ENCODE measurements around the gene CBLIF. TPM values are rescaled to one million over a fixed set of nuclear protein-coding genes. Genes with fewer than 3 reads are reported as not detected.

CBLIF gene
- total RNA-seq, 1 experiment from 2014 or later: not detected

DNA sequence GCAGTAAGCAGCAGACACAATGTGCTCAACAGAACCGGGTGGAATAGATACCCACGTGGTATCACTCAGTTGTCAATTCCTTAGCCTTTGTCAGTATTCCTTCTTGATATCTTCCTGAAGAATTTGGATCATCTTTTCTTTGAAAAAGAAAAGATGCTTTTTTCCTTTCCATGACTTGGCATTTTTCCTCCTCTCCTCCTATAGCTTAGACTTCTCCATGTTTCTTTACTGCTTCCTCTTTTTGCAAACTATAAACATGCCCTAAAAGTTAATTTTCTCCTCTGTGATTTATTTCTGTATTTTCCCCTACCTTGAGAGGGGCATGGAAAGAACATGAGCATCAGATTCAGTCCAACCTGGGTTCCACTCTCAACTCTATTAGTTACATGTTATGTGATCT lies 11.7 kb downstream of the CBLIF start:
- CTCF ChIA-PET: no interaction called here
- DNase-seq: no peak
- H3K4me1 Mint-ChIP-seq (ENCODE audit: low read depth, unreplicated experiment): no peaks in the 10 kb centered on the region
- H3K9me3 Mint-ChIP-seq (ENCODE audit: unreplicated experiment): no peaks in the 10 kb centered on the region
- Histone ChIP-seq H3K36me3 (ENCODE audit: control insufficient read depth, insufficient read depth, low read length) (no peaks in the 10 kb centered on the region), H3K9me3 (no peaks in the 10 kb centered on the region), H3K4me3 (ENCODE audit: low read depth, low read length) (no peak overlapping the region), H3K27me3 (replicated peaks; ENCODE audit: control insufficient read depth, insufficient read depth, low read length) (no peaks in the 10 kb centered on the region), H3K4me1 (no peaks in the 10 kb centered on the region; the same call in 1 of the 2 replicates)
- no peak overlapping the region for H3K27ac Mint-ChIP-seq (ENCODE audit: unreplicated experiment)
- POLR2A ChIA-PET: no interaction called here
- no TSS peak for BruUV-seq (replicated peaks)
- no peaks in the 10 kb centered on the region for H3K27me3 Mint-ChIP-seq (ENCODE audit: insufficient read depth, unreplicated experiment)
- H3K4me3 Mint-ChIP-seq (ENCODE audit: unreplicated experiment): no peak overlapping the region
- intact Hi-C loops (cut with micrococcal nuclease; ENCODE audit: unreplicated experiment): no loop called here
- H3K36me3 Mint-ChIP-seq (ENCODE audit: insufficient read depth, unreplicated experiment): no peaks in the 10 kb centered on the region
- TF ChIP-seq, protein P1, sequence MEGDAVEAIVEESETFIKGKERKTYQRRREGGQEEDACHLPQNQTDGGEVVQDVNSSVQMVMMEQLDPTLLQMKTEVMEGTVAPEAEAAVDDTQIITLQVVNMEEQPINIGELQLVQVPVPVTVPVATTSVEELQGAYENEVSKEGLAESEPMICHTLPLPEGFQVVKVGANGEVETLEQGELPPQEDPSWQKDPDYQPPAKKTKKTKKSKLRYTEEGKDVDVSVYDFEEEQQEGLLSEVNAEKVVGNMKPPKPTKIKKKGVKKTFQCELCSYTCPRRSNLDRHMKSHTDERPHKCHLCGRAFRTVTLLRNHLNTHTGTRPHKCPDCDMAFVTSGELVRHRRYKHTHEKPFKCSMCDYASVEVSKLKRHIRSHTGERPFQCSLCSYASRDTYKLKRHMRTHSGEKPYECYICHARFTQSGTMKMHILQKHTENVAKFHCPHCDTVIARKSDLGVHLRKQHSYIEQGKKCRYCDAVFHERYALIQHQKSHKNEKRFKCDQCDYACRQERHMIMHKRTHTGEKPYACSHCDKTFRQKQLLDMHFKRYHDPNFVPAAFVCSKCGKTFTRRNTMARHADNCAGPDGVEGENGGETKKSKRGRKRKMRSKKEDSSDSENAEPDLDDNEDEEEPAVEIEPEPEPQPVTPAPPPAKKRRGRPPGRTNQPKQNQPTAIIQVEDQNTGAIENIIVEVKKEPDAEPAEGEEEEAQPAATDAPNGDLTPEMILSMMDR (IDR thresholded peaks at IDR 0.05; ENCODE audit: insufficient read depth in 1 of 2, low read depth in 1 of 2, low read length in 1 of 2, severe bottlenecking in 1 of 2, unreplicated experiment in 1 of 2): no peak

DNA sequence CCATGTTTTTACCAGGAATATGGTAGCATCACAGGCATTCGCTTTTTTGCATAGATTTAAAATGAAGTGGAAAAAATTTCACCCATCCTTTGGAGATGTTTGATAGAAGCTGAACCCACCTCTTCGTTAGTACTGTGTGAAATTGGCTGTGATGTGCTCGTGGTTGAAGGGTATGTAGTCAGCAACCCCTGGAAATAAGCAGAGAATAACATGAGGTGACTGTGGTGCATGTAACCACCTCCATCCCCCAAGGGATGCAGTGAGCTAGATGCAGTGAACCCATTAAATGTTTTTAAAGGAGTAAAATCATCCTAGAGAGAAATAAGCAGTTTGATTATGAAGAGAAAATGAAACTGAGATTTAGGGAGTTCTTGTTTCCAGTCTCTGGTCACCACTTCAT lies 15.9 kb downstream of the CBLIF start:
- CTCF ChIA-PET: no interaction called here
- H3K27me3 Mint-ChIP-seq (ENCODE audit: insufficient read depth, unreplicated experiment): no peaks in the 10 kb centered on the region

GRCh38 chr11:59822989-59823566 lies 22.2 kb downstream of the CBLIF start:
- Histone ChIP-seq H3K27me3 (replicated peaks; ENCODE audit: control insufficient read depth, insufficient read depth, low read length) (no peaks in the 10 kb centered on the region), H3K4me3 (ENCODE audit: low read depth, low read length) (no peak overlapping the region), H3K4me1 (no peaks in the 10 kb centered on the region), H3K36me3 (ENCODE audit: control insufficient read depth, insufficient read depth, low read length) (no peaks in the 10 kb centered on the region), H3K9me3 (no peaks in the 10 kb centered on the region)
- Mint-ChIP-seq H3K4me1 (ENCODE audit: low read depth, unreplicated experiment) (peaks cover 6% of the 10 kb centered on the region), H3K36me3 (ENCODE audit: insufficient read depth, unreplicated experiment) (no peaks in the 10 kb centered on the region), H3K27me3 (ENCODE audit: insufficient read depth, unreplicated experiment) (no peaks in the 10 kb centered on the region), H3K9me3 (ENCODE audit: unreplicated experiment) (peaks cover 10% of the 10 kb centered on the region), H3K4me3 (ENCODE audit: unreplicated experiment) (no peak overlapping the region), H3K27ac (ENCODE audit: unreplicated experiment) (no peak overlapping the region)
- ChIA-PET CTCF (interaction anchor here (0.6 to 1.0 kb wide), 3 partner anchors 9 to 96 kb away, joined by 3 to 17 read pairs (median 3); partner anchors contain the start of gene MRPL16), POLR2A (no interaction called here)
- TF ChIP-seq, protein P1 (IDR thresholded peaks at IDR 0.05; ENCODE audit: insufficient read depth in 1 of 2, low read depth in 1 of 2, low read length in 1 of 2, severe bottlenecking in 1 of 2, unreplicated experiment in 1 of 2): peak; percentile 69 to 76
- BruUV-seq (replicated peaks): no TSS peak
- intact Hi-C loops (cut with micrococcal nuclease; ENCODE audit: unreplicated experiment): loop anchor here (1.0 to 5.0 kb wide), 5 partner anchors 96 to 444 kb away; no protein-coding TSS in a partner anchor
- peak; percentile 52 to 66 for DNase-seq

More for the DNA sequence above, 15.9 kb downstream of the CBLIF start:
- no peak overlapping the region for H3K27ac Mint-ChIP-seq (ENCODE audit: unreplicated experiment)
- Histone ChIP-seq H3K27me3 (replicated peaks; ENCODE audit: control insufficient read depth, insufficient read depth, low read length) (no peaks in the 10 kb centered on the region), H3K4me1 (no peaks in the 10 kb centered on the region; the same call in 1 of the 2 replicates), H3K36me3 (ENCODE audit: control insufficient read depth, insufficient read depth, low read length) (no peaks in the 10 kb centered on the region), H3K4me3 (ENCODE audit: low read depth, low read length) (no peak overlapping the region), H3K9me3 (no peaks in the 10 kb centered on the region)
- H3K4me3 Mint-ChIP-seq (ENCODE audit: unreplicated experiment): no peak overlapping the region
- no peak for DNase-seq
- TF ChIP-seq, protein P1 (IDR thresholded peaks at IDR 0.05; ENCODE audit: insufficient read depth in 1 of 2, low read depth in 1 of 2, low read length in 1 of 2, severe bottlenecking in 1 of 2, unreplicated experiment in 1 of 2): no peak
- peaks cover 8% of the 10 kb centered on the region for H3K9me3 Mint-ChIP-seq (ENCODE audit: unreplicated experiment)
- POLR2A ChIA-PET: interaction anchor here (0.6 kb wide), 1 partner anchor 160 kb away, joined by 8 read pairs; no protein-coding TSS in a partner anchor
- no peaks in the 10 kb centered on the region for H3K4me1 Mint-ChIP-seq (ENCODE audit: low read depth, unreplicated experiment)
- intact Hi-C loops (cut with micrococcal nuclease; ENCODE audit: unreplicated experiment): no loop called here
- H3K36me3 Mint-ChIP-seq (ENCODE audit: insufficient read depth, unreplicated experiment): no peaks in the 10 kb centered on the region
- no TSS peak for BruUV-seq (replicated peaks)

All from Caco-2 (cell line).